HG03442 (cell line): ENCODE results near the gene GPRIN2.

Experiments used
- ATAC-seq: cut with Tn5 transposase; IDR thresholded peaks from one replicate; pipeline ENCODE4 v1.9.1; 2021; ENCODE audit warnings: mild to moderate bottlenecking, moderate library complexity; ENCODE audit not compliant: unreplicated experiment

GPRIN2 gene

DNA sequence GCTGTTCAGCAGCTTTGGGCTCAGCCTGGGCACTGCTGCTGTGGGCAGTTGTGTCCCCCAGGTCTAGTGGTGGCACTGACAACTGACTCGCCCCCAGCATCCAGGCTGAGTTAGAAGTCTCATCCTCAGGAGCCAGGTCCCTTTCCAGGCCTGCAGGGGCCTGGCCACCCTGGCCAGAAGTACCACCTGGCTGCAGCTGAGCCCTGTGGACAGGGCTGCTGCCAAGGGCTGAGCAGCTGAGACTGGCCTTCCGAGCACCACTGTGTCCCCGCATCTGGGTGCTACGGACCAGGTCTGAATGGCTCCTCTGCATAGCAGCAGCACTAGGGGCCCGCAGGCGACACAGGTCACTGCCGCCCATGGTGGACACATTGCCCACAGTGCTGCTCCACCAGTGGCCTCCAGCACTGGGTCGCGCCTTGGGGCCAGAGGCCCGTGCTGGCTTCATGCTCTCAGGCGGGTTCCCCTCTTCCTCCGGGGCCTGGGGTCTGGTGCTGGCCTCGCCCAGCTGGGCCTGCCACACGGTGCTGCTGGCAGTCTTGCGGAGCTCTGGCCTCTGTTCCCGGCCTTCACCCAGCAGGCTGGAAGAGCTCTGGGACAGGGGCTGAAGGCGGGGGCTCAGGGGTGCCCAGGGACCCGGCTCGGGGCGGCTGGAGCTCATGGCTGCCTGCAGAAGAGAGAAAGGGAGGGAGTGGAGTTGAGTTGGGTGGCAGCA lies 6.2 kb downstream of the GPRIN2 start:
- no peak for ATAC-seq

DNA sequence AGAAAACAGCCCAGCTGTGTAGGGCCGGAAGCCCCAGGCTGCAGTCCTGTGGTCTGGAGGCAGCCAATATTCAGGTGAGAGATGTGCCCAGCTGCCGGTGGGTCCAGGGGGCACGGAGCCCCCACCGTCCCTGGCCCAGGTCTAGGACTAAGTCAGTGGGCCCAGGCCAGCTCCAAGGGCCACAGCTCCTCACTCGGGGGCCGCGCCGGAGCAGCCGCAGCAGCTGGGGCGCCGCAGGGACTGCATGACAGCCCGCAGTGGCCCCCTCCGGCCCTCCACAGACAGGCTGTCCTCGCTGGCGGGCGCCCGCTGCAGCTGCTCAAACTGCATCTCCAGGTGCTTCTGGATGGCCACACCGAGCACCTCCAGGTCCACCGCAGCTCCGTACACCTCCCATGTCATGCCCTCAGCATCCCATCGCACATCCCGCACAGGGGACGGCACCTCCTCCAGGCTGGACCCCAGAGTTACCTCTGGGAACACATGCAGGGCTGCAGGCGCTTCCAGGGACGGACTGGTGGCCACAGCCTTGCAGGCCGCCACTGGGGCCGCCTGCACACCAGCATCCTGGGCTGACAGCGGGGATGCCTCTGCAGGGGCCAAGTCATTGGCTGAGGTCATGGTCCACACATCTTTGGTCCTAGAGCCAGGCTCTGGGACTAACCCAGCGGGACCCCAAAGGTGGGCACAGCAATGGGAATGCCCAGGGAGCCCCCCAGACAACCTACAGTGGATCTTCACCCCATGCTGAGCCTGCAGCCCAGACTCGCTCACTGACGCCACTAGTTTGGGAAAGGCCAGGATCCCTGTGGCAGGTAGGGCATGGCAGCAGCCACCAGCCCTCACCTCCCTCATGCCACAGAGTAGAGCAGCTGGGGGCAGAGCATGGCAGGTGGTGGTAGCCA lies 7.0 kb downstream of the GPRIN2 start:
- ATAC-seq: no peak

DNA sequence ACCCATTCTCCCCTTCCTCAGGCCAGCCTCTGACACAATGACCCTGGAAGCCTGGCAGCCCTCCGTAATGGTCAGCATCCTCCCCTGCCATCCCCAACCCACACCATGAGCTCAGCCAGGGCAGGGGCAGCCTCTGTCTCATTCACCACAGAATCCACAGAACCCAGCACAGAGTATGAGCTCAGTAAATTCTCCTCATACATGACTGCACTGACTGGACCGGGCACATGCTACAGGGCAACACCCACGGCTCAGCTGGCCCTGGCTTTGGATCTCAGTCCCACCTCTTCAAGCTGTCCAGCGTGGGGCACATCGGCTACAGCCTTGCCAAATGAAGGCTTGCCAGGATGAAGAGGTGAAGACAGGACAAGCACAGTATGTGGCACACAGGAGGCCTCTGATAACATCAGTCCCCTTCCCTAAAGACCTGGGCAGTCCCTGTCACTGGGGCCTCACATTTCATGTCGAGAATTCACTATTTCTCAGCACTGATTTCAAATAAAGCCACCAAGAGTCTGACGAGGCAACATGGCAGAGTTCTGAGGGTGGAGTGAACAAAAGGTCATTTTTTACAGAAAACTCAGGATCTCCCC lies 7.9 kb downstream of the GPRIN2 start:
- no peak for ATAC-seq

DNA sequence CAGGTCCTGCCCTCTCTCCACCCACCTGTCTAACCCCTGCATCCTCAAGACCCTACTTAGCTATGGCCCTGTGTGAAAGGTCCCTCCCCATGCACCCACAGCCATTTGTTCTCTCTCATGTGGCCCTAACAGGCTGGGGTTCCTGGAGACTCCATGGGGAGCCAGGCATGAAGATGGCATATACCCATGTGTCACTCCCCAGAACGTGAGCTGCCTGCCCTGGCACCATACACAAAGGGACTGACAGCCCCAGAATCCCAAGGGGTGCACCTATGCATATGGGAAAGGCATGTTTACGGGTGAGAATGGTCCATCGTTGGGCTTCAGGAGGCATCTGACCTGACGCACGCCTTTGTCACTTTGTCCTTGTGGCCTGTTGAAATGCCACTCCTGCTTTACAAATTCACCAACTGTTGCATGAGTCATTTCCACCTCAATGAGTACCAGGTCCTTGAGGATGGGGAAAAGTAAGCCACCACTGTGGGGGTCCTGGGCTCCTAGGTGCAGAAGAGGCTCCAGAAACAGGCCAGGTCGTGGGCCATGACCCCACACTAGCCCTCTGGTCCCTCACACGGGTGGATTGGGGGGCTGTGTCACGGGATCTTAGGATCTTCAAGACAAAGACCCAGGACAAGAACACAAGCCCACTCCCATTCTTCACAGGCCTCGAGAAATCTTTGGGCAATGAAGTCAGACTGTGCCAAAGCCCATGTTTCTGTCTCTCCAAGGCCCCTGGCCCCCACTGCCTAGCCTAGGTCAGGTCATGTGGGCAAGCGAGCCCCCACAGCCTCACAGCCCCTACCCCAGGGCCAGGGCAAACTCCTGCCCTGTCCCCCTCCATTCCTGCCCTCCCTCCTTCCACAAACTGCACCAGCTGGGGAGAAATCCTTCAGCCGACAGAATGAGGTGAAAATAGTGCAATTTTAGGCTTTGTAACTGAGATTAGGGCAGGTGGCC lies 8.6 kb downstream of the GPRIN2 start:
- no peak for ATAC-seq

DNA sequence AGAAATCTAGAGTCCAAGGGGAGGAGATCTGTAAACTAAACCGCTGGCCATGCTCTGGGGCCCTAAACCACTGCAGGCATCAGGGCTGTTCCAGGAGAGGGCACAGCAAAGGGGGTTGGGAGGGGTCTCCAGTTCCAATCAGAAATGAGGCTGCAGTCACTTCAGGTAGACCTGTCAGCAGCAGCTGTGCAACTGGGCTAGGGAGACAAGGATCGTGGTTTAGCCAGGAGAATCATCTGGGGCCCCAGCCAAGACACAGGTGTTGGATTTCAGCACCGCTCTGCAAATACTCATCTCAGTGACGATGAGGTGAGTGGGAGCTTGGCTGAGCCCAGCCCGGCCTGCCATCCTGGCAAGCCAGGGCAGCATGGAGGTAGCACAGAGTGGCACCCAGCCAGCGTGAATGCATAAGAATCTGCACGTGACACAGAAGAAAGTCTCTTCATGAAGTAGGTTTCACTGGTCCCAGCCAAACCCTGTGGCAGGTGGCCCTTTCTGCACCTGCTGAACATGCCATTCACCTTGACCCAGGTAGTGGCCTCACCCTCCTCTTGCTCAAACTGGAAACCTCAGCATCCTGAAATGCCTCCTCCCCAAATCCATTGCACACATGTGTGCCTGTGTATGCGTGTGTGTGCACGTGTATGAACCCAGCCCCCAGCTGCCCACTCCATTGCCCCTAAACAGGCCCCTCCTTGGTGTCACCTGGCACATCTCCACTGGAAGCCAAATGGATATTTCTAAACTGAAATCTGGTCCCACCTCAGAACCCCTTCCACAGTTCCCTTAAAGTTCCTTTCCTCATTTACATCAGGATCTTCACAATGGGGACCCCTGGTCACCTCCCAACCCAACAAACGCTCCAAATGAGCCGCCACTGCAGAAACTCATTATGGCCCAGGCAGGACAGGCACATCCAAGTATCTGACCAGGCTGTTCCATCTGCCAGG lies 9.6 kb downstream of the GPRIN2 start:
- no peak for ATAC-seq

DNA sequence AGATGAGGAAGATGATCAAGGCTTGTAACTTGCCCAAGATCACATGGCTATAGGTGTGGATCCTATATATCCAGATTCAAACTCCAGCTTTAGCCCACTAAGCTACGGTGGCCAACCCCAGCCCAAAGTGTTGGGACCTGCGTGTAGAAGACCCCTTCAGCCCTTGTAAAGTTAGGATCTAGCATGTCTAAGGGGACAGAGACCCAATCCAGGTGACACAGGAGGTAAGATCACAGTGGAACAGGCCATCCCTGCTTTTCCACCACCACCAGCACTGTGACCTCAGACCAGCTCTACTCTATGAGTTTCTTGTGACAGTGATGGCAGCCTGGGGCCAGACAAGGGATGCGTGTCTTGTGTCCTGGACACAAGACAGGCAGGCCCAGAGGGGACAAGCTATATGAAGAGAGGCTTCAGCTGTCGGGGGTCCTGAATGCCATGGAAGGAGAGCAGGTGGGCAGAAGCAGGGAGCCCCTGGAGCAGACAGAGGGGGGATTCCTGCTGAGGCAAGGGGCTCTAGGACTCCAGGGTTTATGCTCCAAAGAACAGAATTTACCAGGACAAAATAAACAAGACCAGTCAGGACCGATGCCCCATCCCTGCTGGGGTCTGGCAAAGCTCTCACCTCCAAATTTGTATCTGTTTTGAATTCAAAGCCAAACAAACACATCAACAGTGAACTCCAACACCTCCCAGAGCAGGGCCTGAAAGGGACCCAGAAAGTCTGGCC lies 10.4 kb downstream of the GPRIN2 start:
- ATAC-seq: no peak

DNA sequence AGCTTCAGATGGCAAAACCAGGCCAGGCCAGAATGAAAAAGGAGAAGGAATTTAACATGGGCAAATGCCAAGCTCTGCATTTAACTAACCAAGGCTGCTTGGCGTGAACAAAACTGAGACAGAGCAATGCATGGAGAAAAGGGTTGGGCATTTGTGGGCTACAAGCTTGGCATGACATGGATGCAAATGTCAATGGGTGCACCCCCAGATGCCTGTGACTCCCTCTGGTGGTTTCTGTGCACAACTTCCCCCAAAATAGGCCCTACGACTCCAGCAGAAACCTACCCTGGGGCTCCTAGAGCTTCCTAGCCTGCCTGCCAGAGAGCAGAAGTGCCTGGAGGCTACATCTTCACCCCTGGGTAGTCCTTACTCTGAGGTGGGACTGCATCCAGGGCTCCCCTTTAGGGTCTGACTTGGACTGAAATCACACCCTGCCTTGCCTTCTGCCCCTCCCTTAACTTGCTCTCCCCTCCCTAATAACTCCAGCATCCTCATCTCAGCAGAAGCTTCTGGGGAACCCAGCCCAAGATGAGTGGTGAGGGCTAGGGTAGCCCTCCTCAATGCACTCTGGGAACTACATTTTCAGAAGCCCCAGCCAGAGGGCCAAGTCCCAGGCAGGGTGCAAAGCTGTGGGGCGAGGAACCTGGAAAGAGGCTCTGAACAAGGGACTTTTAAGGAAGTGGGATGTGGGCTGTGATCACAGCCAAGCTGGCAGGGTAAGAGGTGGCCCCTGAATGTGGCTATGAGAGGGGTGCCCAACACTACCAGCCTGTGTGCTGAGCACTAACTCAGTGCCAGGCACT lies 11.3 kb downstream of the GPRIN2 start:
- ATAC-seq: no peak

DNA sequence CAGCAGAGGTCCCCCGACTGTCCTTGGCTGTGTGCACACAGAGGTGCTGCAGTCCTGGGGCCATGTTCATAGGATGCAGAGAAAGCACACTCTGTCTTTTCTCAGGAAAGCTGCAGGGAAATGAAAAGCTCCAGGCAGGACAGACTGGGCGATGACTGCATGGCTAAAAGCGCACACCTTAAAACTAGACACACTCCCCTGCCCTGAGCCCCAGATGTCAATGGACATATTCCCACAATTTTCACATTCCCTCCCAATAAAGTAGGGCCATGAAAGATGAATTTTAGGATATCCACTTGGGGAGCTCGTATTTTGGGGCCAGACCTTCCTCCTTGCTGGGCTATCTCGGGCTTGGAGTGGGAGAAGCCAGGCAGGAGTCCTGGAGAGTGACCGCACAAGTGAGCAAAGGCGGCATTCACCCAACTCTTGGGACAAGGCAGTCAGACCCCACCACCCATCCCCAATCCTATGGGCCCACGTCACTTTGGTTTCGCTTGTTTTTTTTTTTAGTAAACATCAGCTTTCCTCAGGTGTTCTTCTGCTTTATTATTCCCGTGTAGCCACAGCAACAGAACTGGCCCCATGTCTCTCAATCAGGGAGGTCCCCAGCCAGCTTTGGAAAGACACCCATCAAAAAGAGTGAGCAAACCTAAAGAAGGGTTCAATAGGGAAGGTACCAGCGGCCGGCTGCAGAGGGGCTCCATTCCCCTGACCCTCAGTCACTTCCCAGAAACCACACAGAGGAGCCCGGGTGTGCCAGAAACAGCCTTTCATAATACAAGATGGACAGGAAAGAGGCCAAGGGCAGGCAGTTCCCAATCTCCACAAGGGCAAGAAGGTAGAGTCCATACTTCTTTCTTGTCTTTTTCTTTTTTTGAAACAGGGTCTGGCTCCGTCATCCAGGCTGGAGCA lies 12.7 kb downstream of the GPRIN2 start:
- ATAC-seq: no peak

DNA sequence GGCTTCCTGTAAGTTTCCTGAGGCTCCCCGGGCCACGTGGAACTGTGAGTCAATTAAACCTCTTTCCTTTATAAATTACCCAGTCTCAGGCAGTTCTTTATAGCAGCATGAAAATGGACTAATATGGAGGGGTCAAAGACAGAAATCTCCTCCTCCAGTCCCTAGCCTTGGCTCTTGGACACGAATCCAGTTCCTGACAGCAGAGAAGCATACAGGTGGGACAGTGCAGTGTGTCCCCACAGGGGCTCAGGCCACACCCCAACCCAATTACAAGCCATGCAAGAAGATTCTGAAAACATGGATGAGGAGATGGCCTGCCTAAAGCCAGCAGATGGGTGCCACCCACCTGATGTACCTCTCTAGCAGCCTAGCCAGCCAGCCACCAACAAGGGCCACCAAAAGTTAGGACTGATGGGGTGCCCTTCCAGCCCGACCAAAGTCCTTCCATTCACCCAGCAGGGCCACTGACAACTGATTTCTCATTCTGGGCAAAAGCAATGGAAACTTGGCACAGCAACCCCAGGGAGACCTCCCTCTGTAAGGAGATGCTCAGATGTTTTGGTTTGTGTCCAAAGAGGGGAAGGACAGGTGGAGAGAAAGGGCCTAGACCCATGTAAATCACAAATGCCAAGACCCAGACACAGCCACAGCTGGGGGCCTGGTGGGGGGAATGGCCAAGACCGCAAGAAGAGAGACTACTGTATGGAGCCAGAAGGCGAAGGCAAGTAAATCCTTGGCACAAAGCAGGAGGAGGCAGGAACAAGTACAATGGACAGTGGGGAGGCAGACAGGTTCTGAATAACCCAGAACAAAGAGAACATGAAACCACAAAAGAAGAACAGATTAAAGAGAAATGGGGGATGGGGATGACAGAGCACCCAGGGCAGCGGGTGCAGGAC lies 13.6 kb downstream of the GPRIN2 start:
- ATAC-seq: no peak

DNA sequence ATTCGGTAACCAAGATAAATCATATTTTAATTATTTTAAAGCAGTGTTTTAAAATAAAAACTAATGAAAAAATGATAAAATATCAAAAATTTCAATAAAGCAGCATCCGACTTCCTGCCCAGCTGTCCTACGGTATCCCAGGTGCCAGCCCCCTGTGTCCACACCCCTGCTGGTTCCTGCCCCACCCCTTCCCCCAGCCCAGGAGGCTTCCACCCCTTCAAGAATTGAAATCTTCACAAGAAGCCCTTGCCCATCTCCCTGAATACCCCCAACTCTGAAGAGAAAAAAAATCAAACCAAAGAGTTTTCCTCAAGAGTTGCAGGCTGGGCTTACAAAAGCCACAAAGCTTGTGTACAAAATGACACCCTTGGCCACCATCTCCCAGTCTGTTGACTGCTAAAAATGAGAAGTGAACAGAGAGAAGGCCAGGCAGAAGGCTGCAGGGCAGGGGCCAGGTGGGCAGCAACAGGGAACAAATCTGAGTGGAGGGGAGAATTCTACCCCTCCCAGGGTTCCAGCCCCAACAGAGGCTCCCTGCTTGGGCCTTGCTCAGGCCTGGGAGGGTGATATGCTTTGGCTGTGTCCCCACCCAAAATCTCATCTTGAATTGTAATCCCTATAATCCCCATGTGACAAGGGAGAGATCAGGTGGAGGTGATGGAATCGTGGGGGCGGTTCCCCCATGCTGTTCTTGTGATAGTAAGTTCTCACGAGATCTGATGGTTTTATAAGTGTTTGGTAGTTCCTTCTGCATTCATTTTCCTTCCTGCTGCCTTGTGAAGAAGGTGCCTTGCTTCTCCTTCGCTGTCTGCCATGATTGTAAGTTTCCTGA lies 14.5 kb downstream of the GPRIN2 start:
- ATAC-seq: no peak

DNA sequence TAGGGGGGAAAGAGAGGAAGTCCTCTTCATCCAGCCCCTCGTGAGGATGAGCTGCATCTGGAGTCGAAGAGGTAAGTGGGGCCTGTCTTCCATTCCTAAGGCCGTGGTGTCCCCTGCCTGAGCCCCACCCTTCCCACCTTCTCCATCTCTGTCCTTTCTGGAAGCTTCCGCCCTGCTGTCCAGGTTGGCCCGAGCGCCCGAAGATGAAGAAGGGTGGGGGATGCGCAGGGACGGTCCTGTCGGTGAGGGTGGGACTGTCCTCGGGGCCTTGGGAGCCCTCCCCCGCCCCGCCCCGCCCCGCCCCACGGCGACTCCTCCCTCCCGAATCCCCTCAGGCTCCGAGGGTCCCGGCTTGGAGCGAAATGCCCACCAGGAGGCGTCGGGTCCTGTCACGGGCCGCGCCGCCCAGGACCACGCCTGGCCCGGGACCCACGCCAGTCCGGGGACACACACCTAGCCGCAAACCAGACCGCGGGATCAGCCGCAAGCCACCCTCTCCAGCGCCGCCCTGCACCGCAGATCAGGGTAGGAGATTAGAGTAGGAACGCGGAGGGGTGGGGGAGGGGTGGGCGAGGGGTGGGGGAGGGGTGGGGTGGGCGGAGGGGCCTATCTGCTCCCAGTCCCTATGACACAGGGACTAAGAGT lies 15.3 kb downstream of the GPRIN2 start:
- ATAC-seq: no peak

DNA sequence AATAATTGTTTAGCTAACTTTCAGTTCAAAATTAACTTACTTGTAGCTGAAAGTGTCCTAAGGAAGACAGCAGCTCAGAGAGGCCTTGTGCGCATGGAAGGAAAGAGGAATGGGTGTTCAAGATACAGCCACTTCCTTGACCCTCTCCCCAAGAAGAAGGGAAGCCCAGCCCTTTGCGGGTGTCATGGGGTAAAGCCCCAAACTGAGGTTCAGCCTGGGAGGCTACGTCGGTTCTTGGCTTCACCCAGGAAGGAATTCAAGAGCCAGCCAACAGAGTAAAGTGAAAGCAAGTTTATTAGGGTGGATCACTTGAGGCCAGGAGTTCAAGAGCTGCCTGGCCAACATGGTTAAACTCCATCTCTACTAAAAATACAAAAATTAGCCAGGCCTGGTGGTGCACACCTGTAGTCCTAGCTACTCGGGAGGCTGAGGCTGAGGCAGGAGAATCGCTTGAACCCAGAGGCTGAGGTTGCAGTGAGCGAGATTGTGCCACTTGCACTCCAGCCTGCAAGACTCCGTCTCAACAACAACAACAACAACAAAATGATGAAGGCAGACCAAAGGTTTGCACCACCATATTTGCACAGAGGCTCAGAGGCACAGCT lies 15.9 kb downstream of the GPRIN2 start:
- no peak for ATAC-seq

DNA sequence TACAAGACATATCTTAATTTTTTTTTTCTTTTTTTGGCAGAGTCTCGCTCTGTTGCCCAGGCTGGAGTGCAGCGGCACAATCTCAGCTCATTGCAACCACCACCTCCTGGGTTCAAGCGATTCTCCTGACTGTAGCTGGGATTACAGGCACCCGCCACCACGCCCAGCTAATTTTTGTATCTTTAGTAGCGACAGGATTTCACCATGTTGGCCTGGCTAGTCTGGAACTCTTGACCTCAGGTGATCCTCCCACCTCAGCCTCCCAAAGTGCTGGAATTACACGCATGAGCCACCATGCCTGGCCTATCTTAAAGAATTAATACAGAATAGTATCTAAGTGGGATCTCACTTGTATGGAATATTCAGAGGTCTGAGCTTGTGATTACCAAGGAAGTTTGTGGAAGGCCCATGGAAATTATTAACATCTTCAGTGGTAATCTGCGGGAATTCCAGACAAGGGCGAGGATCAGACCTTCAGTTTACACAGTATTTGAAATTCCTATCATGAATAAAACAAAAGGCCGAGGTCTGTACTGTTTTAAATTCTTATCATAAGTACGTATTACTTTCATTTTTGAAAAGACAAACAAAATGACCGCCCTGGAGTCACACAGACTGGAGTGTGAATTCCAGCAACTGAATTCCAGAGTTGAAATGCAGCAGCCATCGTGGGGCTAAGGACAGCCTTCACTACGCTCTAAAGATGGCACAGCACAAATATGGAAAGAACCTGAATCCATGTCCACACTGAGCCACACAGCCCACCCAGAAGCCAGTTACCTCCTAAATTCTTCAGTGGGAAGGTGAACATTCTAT lies 16.7 kb downstream of the GPRIN2 start:
- ATAC-seq: no peak
